Activated naive CD8-positive, alpha-beta T cell treated with anti-CD3 and anti-CD28 coated beads, Interleukin-2, amount 50 U/mL, for 24 hours (primary cell): ENCODE data around the gene LRRC30.

ENCODE experiments used
- ATAC-seq: fragments of 150-1000 bp; cut with Tn5 transposase; one replicate; pipeline ENCODE4 v1.10.0; 2021
- DNase-seq: peaks from one replicate; pipeline ENCODE4 v3.0.0; 2021
- H3K27ac Mint-ChIP-seq: one replicate; pipeline ENCODE4 v1.8.0; 2021; ENCODE audit warnings: mild to moderate bottlenecking, mixed read lengths
- H3K27me3 Mint-ChIP-seq: one replicate; pipeline ENCODE4 v1.8.0; 2021; ENCODE audit warnings: mixed read lengths
- H3K36me3 Mint-ChIP-seq: one replicate; pipeline ENCODE4 v1.8.0; 2021; ENCODE audit warnings: low read depth, mixed read lengths
- H3K4me1 Mint-ChIP-seq: one replicate; pipeline ENCODE4 v1.8.0; 2021; ENCODE audit warnings: mixed read lengths
- H3K4me3 Mint-ChIP-seq: one replicate; pipeline ENCODE4 v1.8.0; 2021; ENCODE audit warnings: mild to moderate bottlenecking, moderate library complexity, mixed read lengths
- H3K9me3 Mint-ChIP-seq: one replicate; pipeline ENCODE4 v1.8.0; 2021; ENCODE audit warnings: mixed read lengths

Gene LRRC30

DNA sequence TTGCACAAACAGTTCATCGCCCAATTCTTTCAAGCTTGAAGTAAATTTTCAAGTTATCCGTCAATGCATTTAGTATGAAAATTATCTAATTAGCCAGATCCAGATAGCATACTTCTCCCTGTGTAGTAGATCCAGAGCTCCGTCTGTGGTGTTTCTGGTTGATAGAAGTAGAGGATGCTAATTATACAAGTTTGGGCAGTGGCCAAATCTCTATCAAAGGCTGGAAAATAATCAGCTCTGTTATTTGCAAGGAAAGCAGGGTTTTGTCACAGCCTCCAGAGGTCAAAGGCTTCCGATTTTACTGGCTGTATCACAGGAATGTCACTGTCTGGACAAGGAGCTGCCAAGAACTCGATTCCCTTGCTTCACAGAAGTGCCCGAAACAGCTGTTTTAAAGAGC lies 28.6 kb downstream of the LRRC30 start:
- no peaks in the 10 kb centered on the region for H3K27me3 Mint-ChIP-seq
- ATAC-seq, result no peak
- no peak for DNase-seq

DNA sequence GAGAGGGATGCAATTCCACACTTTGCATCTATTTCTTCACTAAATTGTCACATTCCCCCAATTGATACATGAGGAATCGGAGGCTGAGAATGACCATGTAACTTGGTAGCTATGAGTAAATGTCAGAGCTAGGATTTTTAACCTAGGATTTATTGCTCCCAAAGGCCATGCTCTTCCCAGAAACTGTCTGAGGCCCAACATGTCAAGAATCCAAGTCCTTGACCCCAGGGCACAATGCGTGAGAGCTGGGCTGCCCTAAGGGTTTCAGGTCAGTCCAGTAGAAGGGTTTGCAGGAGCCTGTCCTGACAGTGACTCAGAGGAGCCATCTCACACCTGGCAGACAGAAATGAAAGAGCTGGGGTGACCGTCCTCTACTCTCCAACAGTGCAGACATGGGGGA lies 30.3 kb downstream of the LRRC30 start:
- H3K4me1 Mint-ChIP-seq, result no peaks in the 10 kb centered on the region
- no peak overlapping the region for H3K4me3 Mint-ChIP-seq
- H3K27ac Mint-ChIP-seq, result no peak overlapping the region
- DNase-seq, result no peak
- peaks cover 7% of the 10 kb centered on the region for H3K9me3 Mint-ChIP-seq
- ATAC-seq, result no peak
- no peaks in the 10 kb centered on the region for H3K36me3 Mint-ChIP-seq
- H3K27me3 Mint-ChIP-seq, result no peaks in the 10 kb centered on the region

More for the DNA sequence above, 28.6 kb downstream of the LRRC30 start:
- Mint-ChIP-seq H3K4me3 (no peak overlapping the region), H3K4me1 (no peaks in the 10 kb centered on the region), H3K27ac (no peak overlapping the region), H3K9me3 (peaks cover 6% of the 10 kb centered on the region), H3K36me3 (no peaks in the 10 kb centered on the region)

DNA sequence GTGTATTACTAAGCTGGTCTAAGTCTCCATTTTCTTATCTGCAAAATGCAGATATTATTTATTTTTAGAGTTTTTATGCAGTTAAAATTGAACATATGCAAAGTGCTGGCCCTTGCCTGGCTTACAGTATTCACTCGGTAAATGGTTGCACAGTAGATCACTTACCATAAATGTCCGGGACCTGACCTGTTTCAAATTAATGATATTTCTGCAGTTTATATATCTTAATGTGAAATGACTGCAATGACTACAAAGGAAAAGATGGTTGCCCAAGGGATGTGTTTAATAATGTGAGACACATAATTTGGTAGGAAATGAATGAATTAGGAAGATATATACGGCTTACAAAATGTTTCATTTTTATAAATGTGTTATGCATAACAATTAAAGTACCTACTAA lies 37.1 kb downstream of the LRRC30 start:
- no peak overlapping the region for H3K27ac Mint-ChIP-seq
- H3K4me1 Mint-ChIP-seq, result no peaks in the 10 kb centered on the region
- no peaks in the 10 kb centered on the region for H3K27me3 Mint-ChIP-seq
- DNase-seq (no peak), ATAC-seq (no peak)
- H3K4me3 Mint-ChIP-seq, result no peak overlapping the region
- H3K36me3 Mint-ChIP-seq, result no peaks in the 10 kb centered on the region
- peaks cover 15% of the 10 kb centered on the region for H3K9me3 Mint-ChIP-seq

DNA sequence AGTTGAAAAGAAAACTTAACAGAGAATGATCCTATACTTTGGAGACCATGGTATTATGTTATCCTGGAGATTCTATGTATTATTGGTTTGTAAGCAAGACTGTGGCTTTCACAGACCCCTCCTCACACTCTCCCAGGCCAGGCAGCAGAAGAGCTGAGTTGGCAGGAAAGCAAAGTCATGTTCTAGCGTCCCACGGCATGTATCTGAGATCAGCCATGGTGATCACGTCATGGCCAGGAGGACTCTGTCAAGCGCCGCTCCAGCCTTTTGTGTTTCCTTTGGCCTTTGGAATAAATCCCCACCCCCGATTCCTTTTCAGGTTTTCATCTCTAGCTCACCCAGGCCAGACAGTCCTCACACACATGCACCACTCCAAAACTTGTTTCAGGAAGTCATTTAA lies 39.1 kb downstream of the LRRC30 start:
- H3K27me3 Mint-ChIP-seq, result peaks cover 2% of the 10 kb centered on the region
- H3K4me3 Mint-ChIP-seq, result no peak overlapping the region
- DNase-seq (no peak), ATAC-seq (no peak)
- no peaks in the 10 kb centered on the region for H3K4me1 Mint-ChIP-seq
- H3K36me3 Mint-ChIP-seq, result no peaks in the 10 kb centered on the region
- H3K27ac Mint-ChIP-seq, result no peak overlapping the region
- peaks cover 8% of the 10 kb centered on the region for H3K9me3 Mint-ChIP-seq

DNA sequence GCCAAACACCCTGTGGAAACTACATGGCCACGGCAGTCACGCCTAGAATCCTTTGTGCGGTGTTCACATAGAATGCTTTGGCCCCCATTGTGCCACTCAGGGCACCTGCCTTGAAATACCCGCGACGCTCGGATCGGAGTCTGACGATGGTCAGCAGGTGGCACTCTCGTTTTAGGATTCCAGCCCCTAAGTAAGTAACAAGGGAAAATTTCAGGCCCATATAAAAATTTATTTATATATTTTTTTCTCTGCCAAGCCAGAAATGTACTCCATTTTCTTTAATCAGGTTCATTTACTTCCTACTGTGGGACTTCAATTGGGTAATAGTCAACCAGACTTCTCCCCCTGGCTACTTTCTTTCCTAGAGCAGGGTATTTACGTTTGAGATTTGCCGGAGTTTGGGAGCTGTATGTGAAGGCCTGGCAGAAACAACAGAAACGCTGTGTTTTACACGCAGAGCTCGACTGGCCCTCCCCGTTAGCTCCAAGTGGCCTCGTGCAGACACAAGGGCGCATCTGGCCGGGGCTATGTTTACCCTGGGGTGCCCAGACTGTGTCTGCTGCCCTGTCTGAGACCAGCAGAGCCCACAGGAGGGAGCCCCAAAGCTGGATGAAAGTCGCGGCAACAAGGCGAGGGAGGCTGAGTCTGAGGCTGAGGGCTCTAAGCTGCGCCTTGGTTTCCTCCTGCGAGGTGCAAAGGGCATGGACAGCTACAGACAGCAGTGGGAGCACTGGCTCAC lies 41.6 kb downstream of the LRRC30 start:
- ATAC-seq (no peak), DNase-seq (no peak)
- H3K4me3 Mint-ChIP-seq, result no peak overlapping the region
- no peak overlapping the region for H3K27ac Mint-ChIP-seq
- H3K36me3 Mint-ChIP-seq, result no peaks in the 10 kb centered on the region
- H3K9me3 Mint-ChIP-seq, result peaks cover 8% of the 10 kb centered on the region
- peaks cover 2% of the 10 kb centered on the region for H3K27me3 Mint-ChIP-seq
- H3K4me1 Mint-ChIP-seq, result no peaks in the 10 kb centered on the region

DNA sequence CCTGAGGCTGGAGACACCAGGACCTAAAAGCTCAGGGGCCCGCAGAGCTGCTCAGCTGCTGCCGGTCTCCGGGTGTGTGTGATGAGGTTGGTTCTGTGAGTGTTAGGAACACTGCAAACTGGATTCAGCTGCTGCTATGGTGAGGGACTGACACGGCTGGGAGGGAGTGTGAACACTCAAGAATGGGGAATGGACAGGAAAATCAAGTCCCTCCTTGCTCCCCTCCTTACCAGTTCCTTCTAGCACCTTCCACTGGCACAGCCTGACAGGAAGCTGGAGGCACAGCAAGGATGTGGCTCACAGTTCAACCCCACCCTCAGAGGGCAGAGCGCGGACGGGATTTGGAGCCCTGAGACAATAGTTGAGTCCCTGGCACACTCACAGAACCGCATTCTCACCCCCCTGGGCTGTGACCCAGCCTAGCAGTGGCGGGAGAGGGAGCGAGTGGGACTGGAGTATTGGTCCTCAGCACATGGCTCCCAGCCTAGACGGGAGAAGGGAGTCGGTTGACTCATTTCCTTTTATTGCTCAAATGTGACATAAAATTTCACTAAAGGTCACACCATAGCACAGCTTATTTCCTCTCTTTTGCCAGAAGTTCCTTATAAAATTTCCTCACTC lies 42.5 kb downstream of the LRRC30 start:
- peaks cover 2% of the 10 kb centered on the region for H3K27me3 Mint-ChIP-seq
- H3K36me3 Mint-ChIP-seq, result no peaks in the 10 kb centered on the region
- ATAC-seq (no peak), DNase-seq (no peak)
- H3K4me3 Mint-ChIP-seq, result no peak overlapping the region
- H3K27ac Mint-ChIP-seq, result no peak overlapping the region
- H3K9me3 Mint-ChIP-seq, result peaks cover 8% of the 10 kb centered on the region
- no peaks in the 10 kb centered on the region for H3K4me1 Mint-ChIP-seq

DNA sequence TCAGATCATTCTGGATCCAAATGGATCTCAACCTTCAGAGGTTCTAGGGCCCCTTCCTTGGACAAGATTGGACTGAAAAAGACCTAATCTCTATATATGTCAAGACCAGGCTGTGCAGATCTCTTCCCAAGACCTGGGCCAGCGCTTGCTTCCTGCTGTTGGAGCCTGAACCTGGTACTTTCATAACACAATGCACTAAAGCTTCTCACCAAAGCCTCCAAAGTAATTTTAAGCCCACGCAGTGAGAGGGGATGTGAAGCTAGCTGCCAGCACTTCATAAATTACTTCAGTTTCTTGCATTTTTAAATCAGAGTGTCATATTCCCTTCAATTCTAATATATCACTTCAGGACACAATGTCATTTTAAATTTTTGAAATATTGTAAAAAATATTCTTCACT lies 50.7 kb downstream of the LRRC30 start:
- DNase-seq, result no peak
- Mint-ChIP-seq H3K36me3 (no peaks in the 10 kb centered on the region), H3K27me3 (no peaks in the 10 kb centered on the region), H3K27ac (no peak overlapping the region), H3K4me1 (no peaks in the 10 kb centered on the region), H3K4me3 (no peak overlapping the region), H3K9me3 (no peaks in the 10 kb centered on the region)
- ATAC-seq, result no peak
